ENCODE measurements around the gene MARK3.

The MARK3 gene

GRCh38 chr14:103343164-103343879, 41.9 kb upstream of the MARK3 start:
- DNase-seq (ENCODE audit: low read depth), result no peak
- no peak for TF ChIP-seq CTCF (IDR thresholded peaks at IDR 0.05; ENCODE audit: low read length, missing control alignments)
- no peak overlapping the region for H3K4me3 ChIP-seq (replicated peaks; ENCODE audit: low read depth, low read length)

GRCh38 chr14:103343905-103344797, 41.1 kb upstream of the MARK3 start:
- H3K4me3 ChIP-seq (replicated peaks; ENCODE audit: low read depth, low read length), result no peak overlapping the region
- no peak for DNase-seq (ENCODE audit: low read depth)
- TF ChIP-seq CTCF (IDR thresholded peaks at IDR 0.05; ENCODE audit: low read length, missing control alignments), result no peak

GRCh38 chr14:103346286-103346685, 38.9 kb upstream of the MARK3 start:
- DNase-seq (ENCODE audit: low read depth), result no peak
- no peak for TF ChIP-seq CTCF (IDR thresholded peaks at IDR 0.05; ENCODE audit: low read length, missing control alignments)
- no peak overlapping the region for H3K4me3 ChIP-seq (replicated peaks; ENCODE audit: low read depth, low read length)

GRCh38 chr14:103347091-103347815, 38.0 kb upstream of the MARK3 start:
- H3K4me3 ChIP-seq (replicated peaks; ENCODE audit: low read depth, low read length), result no peak overlapping the region
- no peak for TF ChIP-seq CTCF (IDR thresholded peaks at IDR 0.05; ENCODE audit: low read length, missing control alignments)
- DNase-seq (ENCODE audit: low read depth), result no peak

- DNase-seq (ENCODE audit: low read depth), result no peak
- H3K4me3 ChIP-seq (replicated peaks; ENCODE audit: low read depth, low read length), result no peak overlapping the region
- no peak for TF ChIP-seq CTCF (IDR thresholded peaks at IDR 0.05; ENCODE audit: low read length, missing control alignments)
Observed at GRCh38 chr14:103348154-103348553, 37.1 kb upstream of the MARK3 start.

GRCh38 chr14:103349982-103350381, 35.2 kb upstream of the MARK3 start:
- no peak for TF ChIP-seq CTCF (IDR thresholded peaks at IDR 0.05; ENCODE audit: low read length, missing control alignments)
- no peak for DNase-seq (ENCODE audit: low read depth)
- no peak overlapping the region for H3K4me3 ChIP-seq (replicated peaks; ENCODE audit: low read depth, low read length)
